GM19351 (cell line): ENCODE measurements around the gene NPTXR.

Experiments
- ATAC-seq: cut with Tn5 transposase; IDR thresholded peaks from one replicate; pipeline ENCODE4 v1.9.1; 2021; ENCODE audit warnings: mild to moderate bottlenecking, moderate library complexity; ENCODE audit not compliant: unreplicated experiment

Gene NPTXR

GRCh38 chr22:38853196-38853651, 9.4 kb upstream of the NPTXR start:
- no peak for ATAC-seq

DNA sequence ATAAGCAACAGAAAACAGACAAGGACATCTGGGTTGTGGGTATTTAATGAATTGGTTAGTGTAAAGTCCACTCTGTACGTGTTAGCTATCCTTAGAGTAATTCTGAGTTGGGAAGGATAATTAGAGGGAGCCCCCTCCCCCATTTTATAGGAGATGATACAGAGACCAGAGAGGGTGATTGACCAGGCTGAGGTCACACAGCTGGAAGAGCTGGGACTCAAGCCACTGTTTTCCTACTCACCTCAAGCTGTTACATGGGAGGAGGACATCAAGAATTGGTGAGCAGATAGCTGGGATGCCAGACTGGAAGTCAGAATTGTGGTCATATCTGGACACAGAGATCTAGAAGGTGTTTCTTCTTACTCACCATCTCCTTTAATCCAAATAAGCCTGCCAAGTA, 8.7 kb upstream of the NPTXR start:
- ATAC-seq, result no peak

DNA sequence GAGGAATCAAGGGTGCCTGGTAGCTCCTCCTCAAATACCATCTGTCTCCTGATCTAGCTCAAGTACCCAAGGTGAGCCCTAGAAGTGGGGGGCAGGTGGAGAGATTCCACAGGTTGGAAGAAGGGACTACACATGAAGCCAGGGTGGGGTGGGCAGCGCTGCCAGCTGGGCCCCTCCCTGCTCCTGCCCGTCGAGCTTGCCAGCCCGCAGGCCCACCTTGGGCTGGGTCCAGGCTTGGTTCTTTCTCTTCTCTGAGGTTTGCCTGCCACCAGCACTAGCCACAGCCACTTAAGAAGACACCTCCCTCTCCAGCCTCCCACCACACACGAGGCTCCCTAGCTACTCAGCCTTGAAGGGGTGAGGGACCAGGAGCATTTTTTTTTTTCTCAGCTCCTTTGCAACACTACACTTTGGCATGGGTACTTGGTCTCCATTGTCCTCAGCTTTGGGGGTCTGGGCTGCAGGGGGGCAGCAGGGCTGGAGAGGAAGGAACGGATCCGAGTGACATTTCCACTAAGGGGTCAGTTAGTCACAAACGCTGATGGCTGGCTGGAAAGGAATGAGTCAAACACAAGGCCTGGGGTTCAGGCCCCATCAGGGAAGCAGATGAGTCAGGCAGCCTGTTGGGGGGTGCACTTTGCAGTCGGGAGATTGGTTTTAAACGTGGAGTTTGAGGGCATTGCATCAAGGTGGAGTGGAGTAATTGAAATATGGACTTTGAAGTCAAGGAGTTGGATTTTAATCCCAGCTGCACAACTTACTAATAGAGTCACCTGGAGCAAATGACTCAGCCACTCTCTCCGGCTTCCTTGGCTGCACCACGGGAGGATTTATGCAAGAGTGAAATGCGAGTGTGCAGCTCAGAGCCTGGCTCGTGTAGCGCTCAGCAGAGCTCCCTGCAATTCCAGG, 7.4 kb upstream of the NPTXR start:
- no peak for ATAC-seq

GRCh38 chr22:38850399-38850798, 6.6 kb upstream of the NPTXR start:
- ATAC-seq, result no peak

GRCh38 chr22:38849811-38850210, 6.0 kb upstream of the NPTXR start:
- no peak for ATAC-seq

- ATAC-seq, result no peak
Measured at GRCh38 chr22:38846412-38846811, 2.6 kb upstream of the NPTXR start.

DNA sequence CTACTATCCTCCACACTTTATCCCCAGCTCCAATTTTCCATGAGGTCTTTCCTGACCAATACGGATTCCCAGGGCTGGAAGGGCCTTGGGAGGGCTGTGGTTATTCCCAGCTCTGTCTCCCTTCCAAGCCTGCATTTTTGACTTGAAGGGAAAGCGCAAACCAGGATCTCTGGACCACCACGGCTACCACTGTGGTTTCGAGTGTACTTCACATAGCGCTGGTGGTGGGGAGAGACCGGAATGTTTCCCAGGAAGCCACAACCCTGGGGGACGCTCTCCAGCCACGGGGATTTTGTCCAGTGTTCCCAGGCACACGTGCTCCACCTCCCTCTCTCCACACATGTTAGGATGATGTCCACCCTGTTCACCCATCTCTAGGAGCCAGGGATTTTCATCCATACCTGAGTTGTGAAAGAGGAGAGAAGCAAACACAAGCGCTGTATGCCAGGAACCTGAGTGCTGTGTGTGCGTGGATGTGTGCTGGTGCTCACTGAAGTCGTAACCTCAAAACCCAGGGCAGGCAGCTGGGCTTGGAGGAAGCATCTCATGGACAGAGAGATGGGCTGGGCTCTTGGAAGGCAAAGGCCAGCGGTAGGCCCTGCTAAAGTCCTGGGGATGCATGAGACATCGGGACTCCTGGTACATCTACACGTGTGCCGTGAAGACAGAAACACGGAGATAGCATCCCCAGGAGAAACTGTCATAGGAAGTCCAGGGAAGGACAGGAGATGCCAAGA, 1.3 kb upstream of the NPTXR start:
- no peak for ATAC-seq

GRCh38 chr22:38844315-38845003, 631 bp upstream of the NPTXR start:
- ATAC-seq, result no peak

DNA sequence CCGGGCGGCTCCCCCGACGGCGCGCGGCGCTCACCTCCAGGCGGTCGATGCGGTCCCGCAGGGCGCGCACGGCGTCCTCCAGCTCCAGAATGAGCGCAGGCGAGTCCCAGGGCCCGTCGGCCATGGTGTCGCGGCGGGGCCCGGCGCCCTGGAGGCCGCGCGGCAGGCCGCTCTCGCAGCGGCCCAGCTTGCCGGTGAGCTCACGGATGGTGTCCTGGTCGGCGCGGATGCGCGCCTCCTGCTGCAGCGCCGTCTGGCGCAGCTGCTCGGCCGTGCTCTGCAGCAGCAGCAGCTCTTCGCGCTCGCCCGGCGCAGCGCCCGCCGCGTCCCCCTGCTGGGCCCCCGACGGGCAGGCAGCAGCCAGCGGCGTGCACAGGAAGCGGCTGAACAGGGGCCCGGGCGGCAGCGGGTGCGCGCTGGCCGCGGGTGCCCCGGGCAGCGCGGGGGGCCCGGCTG, 599 bp downstream of the NPTXR start:
- no peak for ATAC-seq

DNA sequence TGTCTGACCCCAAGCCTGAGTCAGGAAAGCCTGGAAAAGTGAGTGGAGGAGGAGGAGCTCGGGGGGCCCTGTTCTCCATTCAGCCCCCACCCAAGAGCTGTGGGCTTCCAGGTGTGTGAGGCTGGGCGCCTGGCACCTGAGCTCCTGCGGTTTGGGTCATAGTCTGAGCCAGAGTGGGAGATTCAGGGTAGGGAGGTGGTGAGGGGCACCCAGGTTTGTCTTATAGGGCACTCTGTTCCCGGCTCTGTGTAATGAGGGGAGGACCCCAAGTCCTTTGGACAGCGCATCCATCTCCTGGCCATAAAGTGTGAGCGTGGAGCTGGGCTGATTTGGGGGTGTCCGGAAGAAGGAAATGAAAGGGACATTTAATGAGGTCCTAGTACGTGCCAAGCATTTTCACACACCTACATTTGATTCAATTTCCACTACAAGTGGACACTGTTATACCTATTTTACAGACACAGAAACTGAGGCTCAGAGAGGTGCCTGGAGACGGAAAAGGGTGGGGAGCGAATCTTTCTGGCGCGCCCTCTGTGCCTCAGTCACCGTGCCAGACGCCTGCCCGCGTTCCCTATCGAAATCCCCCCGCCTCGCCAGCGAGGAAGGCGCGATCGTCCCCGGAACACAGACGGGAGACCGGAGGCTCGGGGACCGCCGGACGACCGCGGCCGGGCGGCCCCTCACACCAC, 1.2 kb downstream of the NPTXR start:
- ATAC-seq, result no peak

- no peak for ATAC-seq
Measured at GRCh38 chr22:38841635-38842034, 2.2 kb downstream of the NPTXR start.

DNA sequence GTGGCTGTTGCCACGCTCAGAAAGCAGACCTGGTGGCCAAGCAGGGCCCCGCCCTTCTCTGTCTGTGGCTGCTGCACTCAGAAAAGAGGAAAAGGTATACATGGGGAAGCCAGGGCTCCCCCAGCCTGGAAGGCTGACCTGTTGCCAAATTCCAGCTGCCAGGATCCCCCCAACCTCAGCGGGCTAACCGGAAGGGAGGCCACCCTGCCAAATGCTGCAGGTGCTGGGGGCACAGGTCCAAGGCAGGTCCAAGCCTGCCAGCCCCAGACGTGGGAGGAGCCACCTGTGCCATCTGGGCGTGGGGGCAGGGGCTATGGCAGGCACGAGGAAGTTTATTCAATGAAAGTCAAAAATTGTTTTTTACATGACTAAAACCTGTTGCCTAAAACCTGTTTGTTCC, 2.6 kb downstream of the NPTXR start:
- ATAC-seq, result no peak

DNA sequence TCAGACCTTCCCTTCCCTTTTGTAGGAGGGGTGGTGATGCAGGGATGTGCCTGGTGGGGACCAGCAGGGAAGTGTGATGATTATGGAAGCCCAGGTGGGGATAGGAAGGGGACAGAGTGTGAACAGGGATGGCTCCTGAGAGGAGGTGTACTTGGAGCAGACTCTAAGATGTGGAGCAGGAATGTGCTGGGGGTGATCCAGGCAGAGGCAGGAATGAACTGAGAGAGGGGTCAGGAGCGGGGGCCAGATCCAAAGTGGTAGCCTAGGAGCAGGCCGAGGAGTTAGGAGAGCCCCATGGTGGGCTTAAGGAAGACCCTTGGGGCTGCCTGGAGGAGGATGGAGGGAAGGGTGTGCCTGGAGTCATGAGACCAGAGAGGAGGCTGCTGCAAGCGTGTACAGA, 3.7 kb downstream of the NPTXR start:
- no peak for ATAC-seq

- no peak for ATAC-seq
Measured at GRCh38 chr22:38839686-38840085, 4.1 kb downstream of the NPTXR start.

- ATAC-seq, result no peak
Measured at GRCh38 chr22:38837414-38837928, 6.4 kb downstream of the NPTXR start.

DNA sequence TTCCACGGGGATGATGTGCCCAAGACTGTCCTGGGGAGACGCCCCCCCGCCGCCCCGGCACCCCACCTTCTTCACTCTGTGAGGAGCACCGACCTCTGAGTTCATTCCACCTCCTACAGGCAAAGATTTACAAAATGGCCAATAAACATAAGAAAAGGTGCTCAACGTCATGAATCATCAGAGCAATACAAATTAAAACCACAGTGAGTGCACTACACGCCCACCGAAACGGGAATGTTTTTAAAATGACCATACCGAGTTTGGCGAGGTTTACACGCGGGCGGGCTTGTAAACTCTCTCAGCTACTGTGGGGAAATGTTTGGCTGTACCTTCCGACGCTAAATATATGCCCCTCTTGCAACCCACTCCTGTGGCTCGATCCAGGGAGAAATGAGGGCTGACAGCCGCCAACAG, 7.9 kb downstream of the NPTXR start:
- no peak for ATAC-seq

GRCh38 chr22:38834991-38835390, 8.8 kb downstream of the NPTXR start:
- ATAC-seq, result no peak

- ATAC-seq, result no peak
Measured at GRCh38 chr22:38834215-38834953, 9.4 kb downstream of the NPTXR start.

GRCh38 chr22:38833061-38833460, 10.8 kb downstream of the NPTXR start:
- ATAC-seq, result no peak
